Measurements from ENCODE around the gene CERT1. TPM values are rescaled to one million over a fixed set of nuclear protein-coding genes. Genes with fewer than 3 reads are reported as not detected.

The CERT1 gene
- total RNA-seq, 6 experiments from 2014 or later, result 19.4 to 28.3 (median 22.4) TPM

DNA sequence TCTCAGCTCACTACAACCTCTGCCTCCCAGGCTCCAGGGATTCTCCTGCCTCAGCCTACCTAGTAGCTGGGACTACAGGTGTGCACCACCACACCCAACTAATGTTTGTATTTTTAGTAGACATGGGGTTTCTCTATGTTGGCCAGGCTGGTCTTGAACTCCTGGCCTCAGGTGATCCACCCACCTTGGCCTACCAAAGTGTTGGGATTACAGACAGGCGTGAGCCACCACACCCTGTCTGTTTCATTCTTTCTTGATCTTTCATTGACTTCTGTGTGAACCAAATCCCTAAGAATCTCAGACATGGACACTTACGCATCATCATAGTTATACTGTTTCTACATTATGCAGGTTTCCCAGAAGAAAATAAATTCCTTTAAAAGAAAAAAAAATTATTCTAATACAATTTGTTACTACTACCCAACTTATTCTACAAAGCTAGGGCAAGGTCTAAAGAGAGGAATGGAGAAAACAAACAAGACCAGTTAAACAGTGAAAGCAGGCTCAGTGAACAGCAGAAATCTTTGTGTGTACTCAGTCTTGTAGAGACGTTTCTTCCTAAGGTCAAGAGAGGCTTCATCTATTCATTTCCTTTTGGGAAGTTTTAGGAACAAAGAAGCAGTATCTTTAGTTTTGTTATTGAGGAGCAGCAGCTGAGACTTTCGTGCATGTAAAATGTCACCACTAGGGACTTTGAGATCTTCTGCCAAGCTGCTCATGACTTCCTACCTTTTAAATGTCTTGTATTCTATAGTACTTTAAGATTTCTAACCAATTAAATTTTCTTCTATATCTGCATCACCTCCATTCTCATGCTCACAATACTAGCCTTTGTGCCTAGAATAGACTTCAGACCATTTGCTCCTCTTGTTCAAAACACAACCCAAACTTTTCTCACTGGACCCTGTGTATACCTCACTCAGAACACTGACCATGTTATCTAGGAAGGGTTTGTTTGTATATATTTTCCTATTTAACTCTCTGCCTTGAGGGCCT lies 180.0 kb downstream of the CERT1 start:
- H3K4me1 Mint-ChIP-seq (ENCODE audit: low read depth), result no peaks in the 10 kb centered on the region

DNA sequence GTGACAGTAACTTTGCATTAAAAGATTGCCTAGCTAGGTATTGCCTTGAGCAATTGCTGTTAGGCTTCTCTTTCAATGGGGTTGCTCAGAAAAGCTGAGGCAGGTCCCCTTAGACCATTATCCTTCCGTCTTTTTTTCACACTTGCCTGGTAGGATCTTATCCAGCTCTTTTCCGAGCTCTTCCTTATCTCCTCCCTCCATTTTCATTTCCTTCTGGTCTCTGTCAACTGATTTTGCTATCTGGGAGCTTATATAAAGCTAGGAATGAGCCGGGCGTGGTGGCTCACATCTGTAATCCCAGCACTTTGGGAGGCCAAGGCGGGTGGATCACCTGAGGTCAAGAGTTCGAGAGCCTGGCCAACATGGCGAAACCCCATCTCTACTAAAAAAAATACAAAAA lies 181.0 kb downstream of the CERT1 start:
- TF ChIP-seq, protein P1, sequence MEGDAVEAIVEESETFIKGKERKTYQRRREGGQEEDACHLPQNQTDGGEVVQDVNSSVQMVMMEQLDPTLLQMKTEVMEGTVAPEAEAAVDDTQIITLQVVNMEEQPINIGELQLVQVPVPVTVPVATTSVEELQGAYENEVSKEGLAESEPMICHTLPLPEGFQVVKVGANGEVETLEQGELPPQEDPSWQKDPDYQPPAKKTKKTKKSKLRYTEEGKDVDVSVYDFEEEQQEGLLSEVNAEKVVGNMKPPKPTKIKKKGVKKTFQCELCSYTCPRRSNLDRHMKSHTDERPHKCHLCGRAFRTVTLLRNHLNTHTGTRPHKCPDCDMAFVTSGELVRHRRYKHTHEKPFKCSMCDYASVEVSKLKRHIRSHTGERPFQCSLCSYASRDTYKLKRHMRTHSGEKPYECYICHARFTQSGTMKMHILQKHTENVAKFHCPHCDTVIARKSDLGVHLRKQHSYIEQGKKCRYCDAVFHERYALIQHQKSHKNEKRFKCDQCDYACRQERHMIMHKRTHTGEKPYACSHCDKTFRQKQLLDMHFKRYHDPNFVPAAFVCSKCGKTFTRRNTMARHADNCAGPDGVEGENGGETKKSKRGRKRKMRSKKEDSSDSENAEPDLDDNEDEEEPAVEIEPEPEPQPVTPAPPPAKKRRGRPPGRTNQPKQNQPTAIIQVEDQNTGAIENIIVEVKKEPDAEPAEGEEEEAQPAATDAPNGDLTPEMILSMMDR (IDR thresholded peaks at IDR 0.05), result no peak
- Mint-ChIP-seq H3K4me1 (ENCODE audit: low read depth) (no peaks in the 10 kb centered on the region), H3K36me3 (ENCODE audit: low read depth) (no peaks in the 10 kb centered on the region), H3K27me3 (ENCODE audit: insufficient read depth) (no peaks in the 10 kb centered on the region; the same call in 1 of the 2 replicates), H3K4me3 (no peak overlapping the region), H3K27ac (no peak overlapping the region), H3K9me3 (no peaks in the 10 kb centered on the region)
- no peak for DNase-seq

More for the DNA sequence above, 180.0 kb downstream of the CERT1 start:
- Mint-ChIP-seq H3K27ac (no peak overlapping the region), H3K36me3 (ENCODE audit: low read depth) (no peaks in the 10 kb centered on the region), H3K4me3 (no peak overlapping the region), H3K27me3 (ENCODE audit: insufficient read depth) (no peaks in the 10 kb centered on the region; the same call in 1 of the 2 replicates), H3K9me3 (no peaks in the 10 kb centered on the region)
- TF ChIP-seq, protein P1 (IDR thresholded peaks at IDR 0.05), result peak; percentile 46
- DNase-seq, result no peak

Other genes starting within 250 kb of the CERT1 start
- gene HMGCR, start 174.4 kb downstream of the CERT1 start, total RNA-seq (2021; fragmentation: NEBNext Ultra II Directional; extraction: Animal tissue kit (Norgen Biotek cat#: 25700)), result 10 to 100 TPM; 22.6 to 26.4 (median 24.4) TPM
- 10 to 100 TPM; 25.5 to 30.8 (median 28.7) TPM for gene POLK, start 262 bp upstream of the CERT1 start, total RNA-seq (2021; fragmentation: NEBNext Ultra II Directional; extraction: Animal tissue kit (Norgen Biotek cat#: 25700))
- gene ANKDD1B, start 99.8 kb upstream of the CERT1 start, total RNA-seq (2021; fragmentation: NEBNext Ultra II Directional; extraction: Animal tissue kit (Norgen Biotek cat#: 25700)), result under 1 TPM in 5 of 6 experiments, not detected in 1; 0.09 to 0.17 (median 0.14) TPM
- gene POC5, start 205.8 kb upstream of the CERT1 start, total RNA-seq (2021; fragmentation: NEBNext Ultra II Directional; extraction: Animal tissue kit (Norgen Biotek cat#: 25700)), result 1 to 10 TPM; 3.7 to 6.9 (median 5.4) TPM

All from HFFc6 (cell line).